Glutamatergic neuron (in vitro differentiated cells): ENCODE results near the gene CELF5. TPM values are rescaled to one million over a fixed set of nuclear protein-coding genes. Genes with fewer than 3 reads are reported as not detected.
"Not testable (repeated sequence)": the region's sequence is repeated elsewhere in the genome, so short reads cannot be mapped to it uniquely, and the experiment has no call there.

Experiments
- DNase-seq: peaks from one replicate; pipeline ENCODE4 v3.0.0; 2022
- H3K27ac Mint-ChIP-seq: one replicate; pipeline ENCODE4 v1.8.0; 2020; ENCODE audit warnings: mild to moderate bottlenecking, mixed read lengths, inconsistent platforms; ENCODE audit not compliant: unreplicated experiment
- H3K27me3 Mint-ChIP-seq: one replicate; pipeline ENCODE4 v1.8.0; 2020; ENCODE audit warnings: mild to moderate bottlenecking, moderate library complexity, mixed read lengths, inconsistent platforms; ENCODE audit not compliant: unreplicated experiment
- H3K36me3 Mint-ChIP-seq: one replicate; pipeline ENCODE4 v1.8.0; 2020; ENCODE audit warnings: mild to moderate bottlenecking, mixed read lengths, inconsistent platforms; ENCODE audit not compliant: unreplicated experiment
- H3K4me1 Mint-ChIP-seq: one replicate; pipeline ENCODE4 v1.8.0; 2020; ENCODE audit warnings: mild to moderate bottlenecking, low read depth, mixed read lengths, inconsistent platforms; ENCODE audit not compliant: unreplicated experiment
- H3K4me3 Mint-ChIP-seq: one replicate; pipeline ENCODE4 v1.8.0; 2020; ENCODE audit warnings: mild to moderate bottlenecking, mixed read lengths, inconsistent platforms; ENCODE audit not compliant: unreplicated experiment
- H3K9me3 Mint-ChIP-seq: one replicate; pipeline ENCODE4 v1.8.0; 2020; ENCODE audit warnings: mild to moderate bottlenecking, moderate library complexity, mixed read lengths, inconsistent platforms; ENCODE audit not compliant: unreplicated experiment
- total RNA-seq: library from RNA; stranded (reverse); fragmentation: NEBNext Ultra II Directional; extraction: Animal tissue kit (Norgen Biotek cat#: 25700); gene quantifications from one replicate; pipeline ENCODE4 v1.2.1, GENCODE V29; 2021; ENCODE audit not compliant: unreplicated experiment
- TF ChIP-seq, protein P1 (sequence below): fragments of 200-600 bp; sonication (generic); IDR thresholded peaks from one replicate; pipeline ENCODE4 v1.5.0; 2021; ENCODE audit not compliant: partially characterized antibody, unreplicated experiment

CELF5 gene
- total RNA-seq, 1 donor from 2014 or later: 12.5 TPM

DNA sequence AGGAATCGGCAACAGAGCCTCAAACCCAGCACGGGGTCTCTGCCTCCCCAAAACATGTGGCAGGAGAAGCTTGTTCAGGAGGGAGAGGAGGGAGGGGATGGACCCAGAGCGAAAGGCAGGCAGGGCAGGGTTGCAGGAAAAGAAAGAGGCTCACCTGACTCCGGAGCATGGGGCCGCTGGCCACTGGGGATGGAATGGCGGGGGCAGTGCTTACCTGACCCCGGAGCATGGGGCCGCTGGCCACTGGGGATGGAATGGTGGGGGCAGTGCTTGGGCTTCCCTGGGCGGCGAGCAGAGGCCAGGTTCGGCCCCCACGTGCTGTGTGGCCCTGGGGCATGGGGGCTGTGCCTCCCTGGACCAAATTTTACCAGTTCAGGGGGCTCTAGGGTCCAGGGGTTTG lies 13.3 kb upstream of the CELF5 start:
- no peak for DNase-seq
- no peak overlapping the region for H3K4me3 Mint-ChIP-seq
- TF ChIP-seq, protein P1, sequence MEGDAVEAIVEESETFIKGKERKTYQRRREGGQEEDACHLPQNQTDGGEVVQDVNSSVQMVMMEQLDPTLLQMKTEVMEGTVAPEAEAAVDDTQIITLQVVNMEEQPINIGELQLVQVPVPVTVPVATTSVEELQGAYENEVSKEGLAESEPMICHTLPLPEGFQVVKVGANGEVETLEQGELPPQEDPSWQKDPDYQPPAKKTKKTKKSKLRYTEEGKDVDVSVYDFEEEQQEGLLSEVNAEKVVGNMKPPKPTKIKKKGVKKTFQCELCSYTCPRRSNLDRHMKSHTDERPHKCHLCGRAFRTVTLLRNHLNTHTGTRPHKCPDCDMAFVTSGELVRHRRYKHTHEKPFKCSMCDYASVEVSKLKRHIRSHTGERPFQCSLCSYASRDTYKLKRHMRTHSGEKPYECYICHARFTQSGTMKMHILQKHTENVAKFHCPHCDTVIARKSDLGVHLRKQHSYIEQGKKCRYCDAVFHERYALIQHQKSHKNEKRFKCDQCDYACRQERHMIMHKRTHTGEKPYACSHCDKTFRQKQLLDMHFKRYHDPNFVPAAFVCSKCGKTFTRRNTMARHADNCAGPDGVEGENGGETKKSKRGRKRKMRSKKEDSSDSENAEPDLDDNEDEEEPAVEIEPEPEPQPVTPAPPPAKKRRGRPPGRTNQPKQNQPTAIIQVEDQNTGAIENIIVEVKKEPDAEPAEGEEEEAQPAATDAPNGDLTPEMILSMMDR: no peak
- H3K27ac Mint-ChIP-seq: no peak overlapping the region
- H3K27me3 Mint-ChIP-seq: peaks cover 1% of the 10 kb centered on the region
- H3K36me3 Mint-ChIP-seq: no peaks in the 10 kb centered on the region
- no peaks in the 10 kb centered on the region for H3K4me1 Mint-ChIP-seq
- H3K9me3 Mint-ChIP-seq: no peaks in the 10 kb centered on the region

DNA sequence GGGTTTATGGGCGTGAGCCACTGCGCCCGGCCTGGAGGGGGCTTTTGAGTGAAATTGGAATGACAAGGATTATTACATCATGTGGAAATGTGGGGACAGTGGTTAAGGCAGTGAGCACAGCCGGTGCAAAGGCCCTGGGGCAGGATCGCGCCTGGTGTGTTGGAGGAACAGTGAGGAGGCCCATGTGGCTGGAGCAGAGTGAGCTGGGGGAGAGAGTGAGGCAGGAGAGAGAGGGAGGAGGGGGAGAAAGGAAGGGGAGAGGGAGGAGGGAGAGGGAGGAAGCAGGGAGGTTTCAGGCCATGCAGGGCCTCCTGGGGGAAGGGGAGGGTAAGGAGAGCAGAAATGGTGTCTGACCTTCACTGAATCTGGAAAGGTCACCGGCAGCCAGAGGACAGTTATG lies 11.3 kb upstream of the CELF5 start:
- Mint-ChIP-seq H3K27me3 (peaks cover 1% of the 10 kb centered on the region), H3K27ac (no peak overlapping the region), H3K36me3 (no peaks in the 10 kb centered on the region), H3K4me1 (no peaks in the 10 kb centered on the region), H3K4me3 (no peak overlapping the region), H3K9me3 (no peaks in the 10 kb centered on the region)
- TF ChIP-seq, protein P1: no peak
- no peak for DNase-seq

DNA sequence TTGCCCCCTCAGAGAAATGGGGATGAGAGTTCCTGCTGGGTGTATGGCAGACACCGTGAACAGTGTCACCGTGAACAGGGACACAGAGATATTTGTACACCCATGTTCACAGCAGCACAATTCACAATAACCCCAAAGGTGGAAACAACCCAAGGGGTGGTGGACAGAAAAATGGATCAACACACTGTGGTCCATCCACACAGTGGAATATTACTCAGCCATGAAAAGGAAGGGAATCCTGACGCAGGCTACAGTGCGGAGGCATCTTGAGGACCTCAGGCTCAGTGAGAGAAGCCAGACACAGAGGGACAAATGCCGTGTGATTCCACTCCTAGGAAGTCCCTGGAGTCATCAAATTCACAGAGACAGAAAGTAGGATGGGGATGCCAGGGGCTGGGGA lies 7.6 kb upstream of the CELF5 start:
- Mint-ChIP-seq H3K27me3 (peaks cover 5% of the 10 kb centered on the region), H3K4me3 (no peak overlapping the region), H3K27ac (no peak overlapping the region), H3K4me1 (no peaks in the 10 kb centered on the region), H3K36me3 (no peaks in the 10 kb centered on the region), H3K9me3 (no peaks in the 10 kb centered on the region)
- TF ChIP-seq, protein P1: no peak
- no peak for DNase-seq

DNA sequence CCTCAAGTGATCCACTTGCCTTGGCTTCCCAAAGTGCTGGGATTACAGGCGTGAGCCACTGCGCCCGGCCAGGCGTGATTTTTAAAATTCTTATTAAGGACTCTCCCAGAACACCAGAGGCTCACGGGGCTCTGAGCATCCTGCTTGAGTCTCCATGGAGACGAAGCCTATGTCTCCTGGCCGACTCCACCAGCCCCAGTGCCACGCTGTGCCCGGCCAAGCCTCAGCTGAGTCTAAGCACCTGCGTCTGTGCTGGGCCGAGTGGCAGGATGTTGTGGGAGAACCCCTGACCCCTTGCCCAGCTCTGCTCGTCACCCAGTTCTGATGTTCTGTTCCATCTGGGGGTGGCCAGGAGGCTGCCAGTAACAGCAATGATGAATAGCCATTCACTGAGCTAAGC lies 3.9 kb upstream of the CELF5 start:
- peaks cover 1% of the 10 kb centered on the region for H3K9me3 Mint-ChIP-seq
- H3K27ac Mint-ChIP-seq: no peak overlapping the region
- TF ChIP-seq, protein P1: no peak
- H3K4me3 Mint-ChIP-seq: no peak overlapping the region
- peaks cover 4% of the 10 kb centered on the region for H3K27me3 Mint-ChIP-seq
- H3K4me1 Mint-ChIP-seq: no peaks in the 10 kb centered on the region
- no peaks in the 10 kb centered on the region for H3K36me3 Mint-ChIP-seq
- no peak for DNase-seq

DNA sequence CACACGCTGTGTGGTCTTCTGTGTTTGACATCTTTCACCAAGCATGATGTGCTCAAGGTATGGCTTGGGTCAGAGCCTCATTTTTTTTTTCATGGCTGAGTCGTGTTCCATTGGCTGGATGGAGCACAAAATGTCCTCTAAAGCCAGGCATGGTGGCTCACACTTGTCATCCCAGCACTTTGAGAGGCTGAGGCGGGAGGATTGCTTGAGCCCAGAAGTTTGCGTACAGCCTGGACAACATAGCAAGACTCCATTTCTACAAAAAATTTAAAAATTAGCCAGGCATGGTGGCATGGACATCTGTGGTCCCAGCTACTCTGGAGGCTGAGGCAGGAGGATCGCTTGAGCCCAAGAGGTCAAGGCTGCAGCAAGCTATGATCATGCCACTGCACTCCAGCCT lies 2.9 kb upstream of the CELF5 start:
- H3K27ac Mint-ChIP-seq, H3K9me3 Mint-ChIP-seq, DNase-seq, H3K36me3 Mint-ChIP-seq, H3K4me3 Mint-ChIP-seq, H3K4me1 Mint-ChIP-seq, H3K27me3 Mint-ChIP-seq: not testable (repeated sequence)

DNA sequence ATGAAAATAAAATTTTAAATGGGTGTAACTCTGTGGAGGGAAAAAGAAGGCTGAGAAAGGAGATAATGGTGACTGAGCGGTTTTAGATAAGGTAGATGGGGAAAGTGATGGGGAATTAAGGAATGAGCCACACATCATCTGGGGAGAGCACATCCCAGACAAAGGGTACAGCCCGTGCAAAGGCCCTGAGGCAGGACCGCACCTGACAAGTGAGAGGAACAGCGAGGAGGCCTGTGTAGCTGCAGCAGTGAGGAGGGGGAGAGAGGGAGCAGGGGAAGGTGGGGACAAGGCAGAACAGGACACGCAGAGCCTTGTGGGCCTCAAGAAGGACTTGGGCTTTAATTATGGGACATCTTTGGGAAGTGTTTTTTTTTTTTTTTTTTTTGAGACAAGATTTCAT lies 1.8 kb upstream of the CELF5 start:
- Mint-ChIP-seq H3K9me3 (peaks cover 1% of the 10 kb centered on the region), H3K36me3 (no peaks in the 10 kb centered on the region), H3K4me1 (no peaks in the 10 kb centered on the region), H3K4me3 (no peak overlapping the region), H3K27me3 (peaks cover 9% of the 10 kb centered on the region), H3K27ac (no peak overlapping the region)
- TF ChIP-seq, protein P1: no peak
- no peak for DNase-seq
